ENCODE results near the gene EIF4E2.

The EIF4E2 gene

DNA sequence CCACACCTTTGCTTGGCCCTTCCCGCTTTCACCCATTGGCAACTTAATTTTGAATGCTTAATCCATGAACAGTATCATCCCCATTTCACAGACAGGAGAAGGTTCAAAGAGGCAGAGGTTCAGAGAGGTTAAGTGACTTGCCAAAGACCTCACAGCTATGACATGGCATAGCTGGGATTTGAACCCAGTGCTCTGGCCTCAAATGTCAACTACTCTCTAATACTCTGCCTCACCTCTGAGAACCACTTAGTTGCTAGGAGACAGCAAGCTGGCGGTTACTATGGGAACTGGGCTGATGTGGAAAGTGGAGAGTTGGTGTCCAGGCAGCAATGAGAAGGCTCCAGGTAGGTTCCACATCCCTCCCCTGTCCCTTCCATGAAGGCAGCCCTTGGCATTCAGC, 46.1 kb upstream of the EIF4E2 start:
- DNase-seq (ENCODE audit: low read depth), result no peak
- TF ChIP-seq, protein P1, sequence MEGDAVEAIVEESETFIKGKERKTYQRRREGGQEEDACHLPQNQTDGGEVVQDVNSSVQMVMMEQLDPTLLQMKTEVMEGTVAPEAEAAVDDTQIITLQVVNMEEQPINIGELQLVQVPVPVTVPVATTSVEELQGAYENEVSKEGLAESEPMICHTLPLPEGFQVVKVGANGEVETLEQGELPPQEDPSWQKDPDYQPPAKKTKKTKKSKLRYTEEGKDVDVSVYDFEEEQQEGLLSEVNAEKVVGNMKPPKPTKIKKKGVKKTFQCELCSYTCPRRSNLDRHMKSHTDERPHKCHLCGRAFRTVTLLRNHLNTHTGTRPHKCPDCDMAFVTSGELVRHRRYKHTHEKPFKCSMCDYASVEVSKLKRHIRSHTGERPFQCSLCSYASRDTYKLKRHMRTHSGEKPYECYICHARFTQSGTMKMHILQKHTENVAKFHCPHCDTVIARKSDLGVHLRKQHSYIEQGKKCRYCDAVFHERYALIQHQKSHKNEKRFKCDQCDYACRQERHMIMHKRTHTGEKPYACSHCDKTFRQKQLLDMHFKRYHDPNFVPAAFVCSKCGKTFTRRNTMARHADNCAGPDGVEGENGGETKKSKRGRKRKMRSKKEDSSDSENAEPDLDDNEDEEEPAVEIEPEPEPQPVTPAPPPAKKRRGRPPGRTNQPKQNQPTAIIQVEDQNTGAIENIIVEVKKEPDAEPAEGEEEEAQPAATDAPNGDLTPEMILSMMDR (IDR thresholded peaks at IDR 0.05; ENCODE audit: control insufficient read depth, extremely low read depth, insufficient read depth), result no peak
- no peak overlapping the region for H3K4me3 ChIP-seq (ENCODE audit: low read depth, low read length)

DNA sequence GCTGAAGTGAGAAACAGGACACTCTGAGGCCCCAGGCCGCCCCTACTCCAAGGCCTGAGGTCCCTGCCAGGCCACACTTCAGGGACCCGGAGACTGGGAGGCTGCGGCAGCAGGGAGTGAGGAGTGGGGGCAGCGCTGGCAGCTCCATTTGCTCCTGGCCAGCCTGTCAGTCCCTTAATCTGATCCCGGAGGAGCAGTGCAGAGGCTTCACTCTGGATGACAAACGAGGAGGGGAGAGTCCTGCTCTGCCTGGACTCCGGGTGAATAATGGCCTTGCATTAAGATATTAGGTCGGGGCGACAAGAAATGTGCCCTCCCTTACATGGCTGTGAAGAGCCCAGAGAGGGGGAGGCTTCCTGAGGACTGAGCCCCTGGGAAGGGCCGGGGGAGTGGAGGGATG, 44.6 kb upstream of the EIF4E2 start:
- H3K4me3 ChIP-seq (ENCODE audit: low read depth, low read length), result no peak overlapping the region
- TF ChIP-seq, protein P1 (IDR thresholded peaks at IDR 0.05; ENCODE audit: control insufficient read depth, extremely low read depth, insufficient read depth), result no peak
- no peak for DNase-seq (ENCODE audit: low read depth)

DNA sequence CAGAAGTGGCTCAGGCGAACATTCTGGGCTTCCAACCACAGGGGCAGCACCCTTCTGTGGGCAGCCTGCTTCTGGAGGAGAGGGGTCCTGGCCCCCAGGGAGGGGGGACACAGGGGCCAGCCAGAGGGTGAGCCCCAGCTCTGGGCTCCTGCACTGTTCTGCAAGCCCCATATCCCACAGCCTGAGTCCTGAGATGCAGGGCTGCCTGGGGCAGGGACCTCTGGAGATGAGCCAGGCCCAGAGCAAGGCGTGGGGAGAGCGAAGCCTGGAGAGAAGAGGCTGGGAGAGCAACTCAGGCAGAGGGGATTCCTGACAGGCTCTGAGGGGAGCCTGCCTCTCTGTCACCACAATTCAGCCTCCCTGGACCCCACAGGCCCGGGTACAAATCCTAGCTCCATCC, 43.8 kb upstream of the EIF4E2 start:
- no peak overlapping the region for H3K4me3 ChIP-seq (ENCODE audit: low read depth, low read length)
- TF ChIP-seq, protein P1 (IDR thresholded peaks at IDR 0.05; ENCODE audit: control insufficient read depth, extremely low read depth, insufficient read depth), result no peak
- DNase-seq (ENCODE audit: low read depth), result no peak

DNA sequence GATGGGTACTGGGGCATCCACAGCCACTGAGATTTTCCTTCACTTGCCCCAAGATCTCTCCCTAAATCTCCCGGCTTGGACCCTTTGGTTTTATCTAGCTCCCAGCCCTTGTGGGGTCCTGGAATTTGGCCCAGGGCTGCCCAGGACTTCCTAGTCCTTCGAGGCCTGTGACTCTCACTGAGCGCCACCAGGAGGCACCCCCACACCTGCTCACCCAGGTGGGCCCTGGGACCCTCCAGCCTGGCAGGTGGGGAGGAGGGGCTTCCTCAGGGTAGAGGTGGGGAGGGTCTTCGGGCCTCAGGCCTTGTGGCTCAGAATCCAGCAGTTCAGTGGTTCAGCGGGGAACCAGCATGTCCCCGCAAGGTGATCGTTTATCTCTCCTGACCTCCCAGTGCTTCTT, 42.2 kb upstream of the EIF4E2 start:
- TF ChIP-seq, protein P1 (IDR thresholded peaks at IDR 0.05; ENCODE audit: control insufficient read depth, extremely low read depth, insufficient read depth), result no peak
- H3K4me3 ChIP-seq (ENCODE audit: low read depth, low read length), result no peak overlapping the region
- no peak for DNase-seq (ENCODE audit: low read depth)

GRCh38 chr2:232511336-232511890, 39.1 kb upstream of the EIF4E2 start:
- DNase-seq (ENCODE audit: low read depth), result no peak
- TF ChIP-seq, protein P1 (IDR thresholded peaks at IDR 0.05; ENCODE audit: control insufficient read depth, extremely low read depth, insufficient read depth), result no peak
- no peak overlapping the region for H3K4me3 ChIP-seq (ENCODE audit: low read depth, low read length)

- TF ChIP-seq, protein P1 (IDR thresholded peaks at IDR 0.05; ENCODE audit: control insufficient read depth, extremely low read depth, insufficient read depth), result no peak
Observed at GRCh38 chr2:232512602-232513001, 37.9 kb upstream of the EIF4E2 start.

GRCh38 chr2:232513353-232513752, 37.1 kb upstream of the EIF4E2 start:
- TF ChIP-seq, protein P1 (IDR thresholded peaks at IDR 0.05; ENCODE audit: control insufficient read depth, extremely low read depth, insufficient read depth), result no peak

More at GRCh38 chr2:232512602-232513001, 37.9 kb upstream of the EIF4E2 start:
- no peak overlapping the region for H3K4me3 ChIP-seq (ENCODE audit: low read depth, low read length)
- DNase-seq (ENCODE audit: low read depth), result no peak

More at GRCh38 chr2:232513353-232513752, 37.1 kb upstream of the EIF4E2 start:
- DNase-seq (ENCODE audit: low read depth), result no peak
- no peak overlapping the region for H3K4me3 ChIP-seq (ENCODE audit: low read depth, low read length)
